Adrenal gland (tissue), 5 donors: ENCODE measurements around the gene PLCH2.

ENCODE experiments used
- CTCF ChIP-seq, 6 experiments: fragments of 450-650 bp in 4 of 6; fragments of 200-600 bp in 2 of 6; sonication (generic) in 1 of 6; IDR thresholded peaks; 1 replicate in 5 of 6; 2 replicates in 1 of 6; pipeline versions ENCODE4 v1.5.1 to v1.8.0; 2016 to 2021; ENCODE audit warnings: antibody characterized with exemption in 6 of 6, mild to moderate bottlenecking in 2 of 6, moderate library complexity in 1 of 6
- POLR2A ChIP-seq, 2 donors: fragments of 450-650 bp; IDR thresholded peaks; one replicate each; pipeline ENCODE4 v1.6.1; 2017; ENCODE audit warnings: antibody characterized with exemption in 2 of 2, mild to moderate bottlenecking in 2 of 2, moderate library complexity in 1 of 2
- donor health status: DM: no; HTN: no; CAD: no.

GRCh38 chr1:2470290-2471158 is 5.6 kb upstream of the PLCH2 start:
- TF ChIP-seq POLR2A (IDR thresholded peaks at IDR 0.05) (no peak), CTCF (IDR thresholded peaks at IDR 0.05) (no peak)
